A673 (cell line): Measurements from ENCODE around the gene FBXL13.

Source experiments
- CTCF ChIP-seq: fragments of 300-800, 200-600 bp; sonication (generic); conservative IDR thresholded peaks from 2 replicates; pipeline ENCODE4 v1.5.1; 2017; ENCODE audit warnings: low read depth, mild to moderate bottlenecking, antibody characterized with exemption, low read length, moderate library complexity, mixed read lengths
- EZH2 ChIP-seq: fragments of 200-600 bp; sonication (generic); IDR thresholded peaks from 2 replicates; pipeline ENCODE4 v1.6.1; 2017; ENCODE audit warnings: borderline replicate concordance, low read depth, mild to moderate bottlenecking, mixed read lengths, antibody characterized with exemption, low read length; ENCODE audit not compliant: poor library complexity, severe bottlenecking

GRCh38 chr7:102912742-102913141 lies 161.9 kb downstream of the FBXL13 start, which contains the start of gene LRRC17:
- TF ChIP-seq CTCF (no peak), EZH2 (no peak)
